Astrocyte of the cerebellum (primary cell): ENCODE results near the gene ANG.
"Not testable (repeated sequence)": the region's sequence is repeated elsewhere in the genome, so short reads cannot be mapped to it uniquely, and the experiment has no call there.

ENCODE experiments used
- DNase-seq: peaks from one replicate; pipeline ENCODE4 v3.0.0-alpha.2; 2011; ENCODE audit warnings: low read depth
- H3K4me3 ChIP-seq: 2 replicates; pipeline ENCODE4 v1.5.1; 2011; ENCODE audit warnings: mild to moderate bottlenecking, low read depth, low read length, moderate library complexity
- in situ Hi-C: cut with HindIII; loops from 2 replicates; pipeline ENCODE4 v1.10.0; 2017; ENCODE audit warnings: low sequenced_read_pairs
- TF ChIP-seq, protein P1 (sequence below): IDR thresholded peaks from 2 replicates; pipeline ENCODE4 v1.5.1; 2012; ENCODE audit warnings: low read length, low read depth, moderate library complexity, mild to moderate bottlenecking; ENCODE audit errors: missing control alignments

Gene ANG

DNA sequence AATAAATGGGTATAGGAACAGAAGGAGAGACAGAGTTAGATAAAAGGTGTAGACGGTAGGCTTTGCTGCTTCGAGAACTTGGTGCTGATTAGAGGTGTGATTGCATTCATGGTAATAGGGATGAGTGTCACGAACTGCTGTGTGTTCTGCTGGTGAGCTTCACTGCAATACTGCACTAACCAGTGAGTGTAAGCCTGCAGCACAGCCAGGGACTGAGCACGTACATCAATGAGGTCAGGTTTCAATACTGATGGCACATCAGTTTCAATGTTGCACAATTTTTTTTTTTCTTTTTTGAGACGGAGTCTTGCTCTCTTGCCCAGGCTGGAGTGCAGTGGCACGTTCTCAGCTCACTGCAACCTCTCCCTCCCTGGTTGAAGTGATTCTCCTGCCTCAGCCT, 32.2 kb downstream of the ANG start:
- TF ChIP-seq, protein P1, sequence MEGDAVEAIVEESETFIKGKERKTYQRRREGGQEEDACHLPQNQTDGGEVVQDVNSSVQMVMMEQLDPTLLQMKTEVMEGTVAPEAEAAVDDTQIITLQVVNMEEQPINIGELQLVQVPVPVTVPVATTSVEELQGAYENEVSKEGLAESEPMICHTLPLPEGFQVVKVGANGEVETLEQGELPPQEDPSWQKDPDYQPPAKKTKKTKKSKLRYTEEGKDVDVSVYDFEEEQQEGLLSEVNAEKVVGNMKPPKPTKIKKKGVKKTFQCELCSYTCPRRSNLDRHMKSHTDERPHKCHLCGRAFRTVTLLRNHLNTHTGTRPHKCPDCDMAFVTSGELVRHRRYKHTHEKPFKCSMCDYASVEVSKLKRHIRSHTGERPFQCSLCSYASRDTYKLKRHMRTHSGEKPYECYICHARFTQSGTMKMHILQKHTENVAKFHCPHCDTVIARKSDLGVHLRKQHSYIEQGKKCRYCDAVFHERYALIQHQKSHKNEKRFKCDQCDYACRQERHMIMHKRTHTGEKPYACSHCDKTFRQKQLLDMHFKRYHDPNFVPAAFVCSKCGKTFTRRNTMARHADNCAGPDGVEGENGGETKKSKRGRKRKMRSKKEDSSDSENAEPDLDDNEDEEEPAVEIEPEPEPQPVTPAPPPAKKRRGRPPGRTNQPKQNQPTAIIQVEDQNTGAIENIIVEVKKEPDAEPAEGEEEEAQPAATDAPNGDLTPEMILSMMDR, result no peak
- no peak overlapping the region for H3K4me3 ChIP-seq
- no peak for DNase-seq
- in situ Hi-C loops, result no loop called here

DNA sequence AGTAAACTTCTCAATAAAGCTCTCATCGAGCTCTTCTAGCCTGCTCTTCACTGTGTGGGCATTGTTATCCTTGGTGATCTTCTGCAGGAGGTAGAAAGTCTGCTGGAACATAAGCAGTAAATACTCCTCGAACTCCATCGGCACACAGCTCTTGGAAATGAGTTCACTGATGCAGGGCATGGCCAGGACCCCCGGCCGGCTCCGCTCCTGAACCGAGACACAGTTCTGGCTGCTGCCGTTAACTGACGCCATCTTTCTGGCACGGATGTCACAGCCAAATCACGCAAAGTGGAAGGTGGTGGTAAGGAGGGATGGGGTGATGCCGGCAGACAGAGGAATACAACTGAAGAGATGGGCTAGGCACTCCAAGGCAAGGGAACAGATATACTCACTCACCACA, 33.5 kb downstream of the ANG start:
- TF ChIP-seq, protein P1, result no peak
- in situ Hi-C loops, result no loop called here
- no peak for DNase-seq

DNA sequence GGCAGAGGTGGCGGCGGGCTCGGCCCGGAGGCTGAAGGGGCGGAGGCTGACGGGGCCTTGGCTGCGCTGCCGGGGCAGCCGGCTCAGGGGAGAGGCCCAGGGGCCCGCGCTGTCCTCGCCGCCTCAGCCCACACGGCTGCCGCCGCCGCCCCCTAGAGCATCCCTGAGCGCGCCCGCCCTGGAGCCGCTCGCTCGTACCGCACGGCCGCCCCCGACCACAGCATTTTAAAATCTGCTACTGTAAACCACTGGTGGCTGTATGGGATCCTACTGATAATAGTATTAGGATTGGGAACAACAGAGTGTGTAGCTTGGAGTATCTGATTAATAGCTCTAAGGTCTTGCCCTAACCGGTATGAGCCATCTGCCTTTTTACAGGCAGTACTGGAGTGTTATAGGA, 34.9 kb downstream of the ANG start:
- TF ChIP-seq, protein P1, result no peak
- in situ Hi-C loops, result no loop called here
- no peak overlapping the region for H3K4me3 ChIP-seq
- DNase-seq, result no peak

More for the DNA sequence above, 33.5 kb downstream of the ANG start:
- H3K4me3 ChIP-seq, result no peak overlapping the region

DNA sequence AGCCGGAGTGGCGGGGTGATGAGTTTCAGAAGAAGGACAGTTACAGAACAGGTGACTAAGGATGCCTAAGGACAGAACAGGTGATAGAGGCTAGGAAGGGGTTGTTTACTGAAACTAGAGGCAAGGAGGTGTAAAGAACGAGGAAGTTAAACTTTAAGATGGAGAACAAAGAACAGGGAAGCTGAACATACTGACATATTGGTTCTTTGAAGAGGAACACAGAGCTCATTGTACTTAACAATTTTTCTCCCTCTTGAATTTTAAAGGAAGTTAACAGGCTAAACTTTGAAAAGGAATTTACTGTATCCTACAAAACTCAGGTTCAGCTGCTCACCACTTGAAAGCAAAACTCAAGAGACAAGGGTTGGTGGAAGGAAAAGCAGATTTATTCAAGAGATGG, 37.6 kb downstream of the ANG start:
- H3K4me3 ChIP-seq, DNase-seq, in situ Hi-C loops: not testable (repeated sequence)

DNA sequence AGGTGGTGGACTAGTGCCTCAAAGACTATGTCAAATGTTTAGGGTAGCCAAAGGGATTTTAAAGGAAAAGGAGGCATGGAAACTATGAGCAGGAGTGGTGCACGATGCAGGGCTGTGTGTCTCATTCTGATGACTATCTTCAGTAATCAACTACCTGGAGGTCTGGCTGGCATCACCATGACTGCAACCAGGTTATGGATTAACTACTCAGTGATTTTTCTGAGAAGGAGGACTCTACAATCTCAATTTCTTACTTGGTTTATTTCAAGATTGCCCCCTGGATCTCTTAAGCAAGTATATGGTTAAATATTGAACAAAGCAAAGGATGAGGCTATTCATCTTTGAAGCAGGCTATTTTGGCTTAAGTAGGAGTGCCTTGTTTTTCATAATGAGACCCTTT, 38.0 kb downstream of the ANG start:
- H3K4me3 ChIP-seq, result no peak overlapping the region
- TF ChIP-seq, protein P1, result no peak
- DNase-seq, result no peak
- in situ Hi-C loops, result no loop called here

DNA sequence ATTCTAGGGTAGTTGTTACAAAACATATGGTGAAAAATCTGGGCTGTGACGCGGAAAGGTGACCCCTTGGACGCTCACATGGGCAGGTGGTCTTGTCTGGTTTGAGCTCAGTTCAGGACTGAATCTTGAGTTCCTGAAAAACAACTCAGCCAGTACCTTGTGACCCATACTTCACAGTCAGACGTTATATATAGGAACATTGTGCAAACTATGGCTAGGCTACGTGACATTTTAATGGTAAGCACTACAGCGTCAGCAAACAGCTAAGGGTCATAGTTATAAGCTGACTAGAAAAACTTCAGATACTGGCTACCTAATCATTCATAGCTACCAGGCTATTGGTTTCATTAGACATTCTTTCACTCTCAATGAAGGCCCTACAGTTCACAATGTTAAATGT, 42.3 kb downstream of the ANG start:
- DNase-seq, result no peak
- TF ChIP-seq, protein P1, result no peak
- no peak overlapping the region for H3K4me3 ChIP-seq
- in situ Hi-C loops, result no loop called here

DNA sequence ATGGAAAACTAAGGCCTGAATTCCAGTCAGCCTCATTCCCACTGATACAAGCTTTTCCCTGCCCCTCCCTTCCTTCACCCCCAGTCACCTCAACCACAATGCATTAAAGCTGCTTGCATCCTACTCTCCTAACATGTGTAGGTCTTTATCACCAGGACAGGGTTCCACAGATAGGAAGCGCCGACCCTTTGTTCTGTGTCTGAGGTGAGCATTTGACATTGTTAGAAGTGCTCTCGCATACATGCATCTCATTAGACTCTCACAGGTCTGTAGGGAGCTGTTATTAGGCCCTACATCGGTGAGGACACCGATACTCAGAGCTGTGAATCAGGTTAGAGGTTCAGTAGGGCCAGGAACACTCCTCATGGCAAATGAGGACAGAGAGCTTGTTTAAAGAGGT, 43.9 kb downstream of the ANG start:
- in situ Hi-C loops, result no loop called here
- H3K4me3 ChIP-seq, result no peak overlapping the region
- DNase-seq, result no peak
- TF ChIP-seq, protein P1, result no peak
